ENCODE data around the gene UXS1. TPM values are rescaled to one million over a fixed set of nuclear protein-coding genes. Genes with fewer than 3 reads are reported as not detected.
"Not testable (repeated sequence)": the region's sequence is repeated elsewhere in the genome, so short reads cannot be mapped to it uniquely, and the experiment has no call there.

UXS1 gene
- total and polyA plus RNA-seq, 2 donors (not counting 1 experiment from before 2014, with no cell fraction given): 20.3 to 44.8 TPM

GRCh38 chr2:106223347-106223746 lies 29.2 kb upstream of the UXS1 start:
- POLR2A ChIA-PET: no interaction called here
- WGBS (ENCODE audit: insufficient coverage): no CpG with 5 or more reads among the region's 5 CpGs
- intact Hi-C loops (cut with micrococcal nuclease): no loop called here

DNA sequence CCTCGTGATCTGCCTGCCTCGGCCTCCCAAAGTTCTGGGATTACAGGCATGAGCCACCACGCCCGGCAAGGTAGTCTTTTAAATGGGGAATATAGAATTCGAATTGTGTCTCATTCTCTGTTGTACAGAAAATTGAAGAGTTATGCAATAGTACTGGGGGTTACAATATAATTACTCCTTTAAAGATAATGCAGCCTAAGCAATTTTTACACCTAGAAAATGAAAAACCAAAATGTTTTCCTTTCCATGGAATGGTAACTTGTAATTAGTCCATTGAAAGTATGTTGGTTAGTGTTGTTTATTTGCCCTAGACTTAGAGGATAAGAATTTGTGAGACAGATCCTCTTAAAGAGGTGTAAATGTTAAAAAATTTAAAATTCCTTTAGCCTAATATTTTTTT lies 28.0 kb upstream of the UXS1 start:
- H3K36me3 ChIP-seq (replicated peaks in 1 of 2; ENCODE audit: control extremely low read depth in 1 of 2, control insufficient read depth in 1 of 2, extremely low read depth in 1 of 2, insufficient read depth in 2 of 2, low read length in 1 of 2); H3K79me2 ChIP-seq (ENCODE audit: control insufficient read depth, insufficient read depth, low read length); POLR2A ChIA-PET; ATAC-seq (ENCODE audit: low read depth); H3K9ac ChIP-seq (ENCODE audit: low read length); H3K9me3 Mint-ChIP-seq (ENCODE audit: insufficient read depth); H3K9me3 ChIP-seq (ENCODE audit: control extremely low read depth in 1 of 3, control insufficient read depth in 2 of 3, insufficient read depth in 1 of 3, low read length in 2 of 3); H3K4me2 ChIP-seq (replicated peaks; ENCODE audit: low read depth, low read length, poor library complexity, severe bottlenecking); H3K4me3 Mint-ChIP-seq; H3K27me3 ChIP-seq (replicated peaks in 1 of 4; ENCODE audit: control extremely low read depth in 1 of 4, control insufficient read depth in 3 of 4, insufficient read depth in 4 of 4, low read length in 3 of 4); H3K4me1 Mint-ChIP-seq; DNase-seq; H3K4me3 ChIP-seq (ENCODE audit: control extremely low read depth in 1 of 5, extremely low read depth in 1 of 5, insufficient read depth in 1 of 5, low read depth in 2 of 5, low read length in 4 of 5); H3K4me1 ChIP-seq (ENCODE audit: control insufficient read depth in 2 of 2, insufficient read depth in 2 of 2, low read length in 2 of 2); H2AFZ ChIP-seq (ENCODE audit: insufficient read depth, low read depth, low read length, poor library complexity, severe bottlenecking); H4K20me1 ChIP-seq (ENCODE audit: control insufficient read depth, insufficient read depth, low read length, poor library complexity, severe bottlenecking); H3K27ac ChIP-seq (ENCODE audit: low read length in 2 of 2); H3K27me3 Mint-ChIP-seq; intact Hi-C loops (cut with micrococcal nuclease): not testable (repeated sequence)
- 95% methylated on average over 2 of the region's 5 CpGs for WGBS (ENCODE audit: insufficient coverage)
- CTCF ChIA-PET: interaction anchor here (1.0 kb wide), 1 partner anchor 13 kb away, joined by 4 read pairs; no protein-coding TSS in a partner anchor
- peak overlapping the region; percentile 41 for H3K27ac Mint-ChIP-seq

More at GRCh38 chr2:106223347-106223746, 29.2 kb upstream of the UXS1 start:
- CTCF ChIA-PET: no interaction called here
- H3K36me3 ChIP-seq (replicated peaks in 1 of 2; ENCODE audit: control extremely low read depth in 1 of 2, control insufficient read depth in 1 of 2, extremely low read depth in 1 of 2, insufficient read depth in 2 of 2, low read length in 1 of 2): no peaks in the 10 kb centered on the region
- no peak overlapping the region for H3K9ac ChIP-seq (ENCODE audit: low read length)
- ATAC-seq (ENCODE audit: low read depth): no peak
- no peaks in the 10 kb centered on the region for H3K4me1 Mint-ChIP-seq
- H3K9me3 ChIP-seq (ENCODE audit: control extremely low read depth in 1 of 3, control insufficient read depth in 2 of 3, insufficient read depth in 1 of 3, low read length in 2 of 3): no peaks in the 10 kb centered on the region
- no peaks in the 10 kb centered on the region for H3K79me2 ChIP-seq (ENCODE audit: control insufficient read depth, insufficient read depth, low read length)
- no peaks in the 10 kb centered on the region for H3K4me1 ChIP-seq (ENCODE audit: control insufficient read depth in 2 of 2, insufficient read depth in 2 of 2, low read length in 2 of 2)
- no peaks in the 10 kb centered on the region for H4K20me1 ChIP-seq (ENCODE audit: control insufficient read depth, insufficient read depth, low read length, poor library complexity, severe bottlenecking)
- peaks cover 2% of the 10 kb centered on the region for H3K9me3 Mint-ChIP-seq (ENCODE audit: insufficient read depth)
- H2AFZ ChIP-seq (ENCODE audit: insufficient read depth, low read depth, low read length, poor library complexity, severe bottlenecking): no peak overlapping the region
- H3K27ac Mint-ChIP-seq: no peak overlapping the region
- H3K27ac ChIP-seq (ENCODE audit: low read length in 2 of 2): no peak overlapping the region
- TF ChIP-seq EZH2 (IDR thresholded peaks at IDR 0.05; ENCODE audit: borderline replicate concordance, insufficient read depth, low read depth, low read length, poor library complexity, severe bottlenecking): no peak
- TF ChIP-seq, protein P1, sequence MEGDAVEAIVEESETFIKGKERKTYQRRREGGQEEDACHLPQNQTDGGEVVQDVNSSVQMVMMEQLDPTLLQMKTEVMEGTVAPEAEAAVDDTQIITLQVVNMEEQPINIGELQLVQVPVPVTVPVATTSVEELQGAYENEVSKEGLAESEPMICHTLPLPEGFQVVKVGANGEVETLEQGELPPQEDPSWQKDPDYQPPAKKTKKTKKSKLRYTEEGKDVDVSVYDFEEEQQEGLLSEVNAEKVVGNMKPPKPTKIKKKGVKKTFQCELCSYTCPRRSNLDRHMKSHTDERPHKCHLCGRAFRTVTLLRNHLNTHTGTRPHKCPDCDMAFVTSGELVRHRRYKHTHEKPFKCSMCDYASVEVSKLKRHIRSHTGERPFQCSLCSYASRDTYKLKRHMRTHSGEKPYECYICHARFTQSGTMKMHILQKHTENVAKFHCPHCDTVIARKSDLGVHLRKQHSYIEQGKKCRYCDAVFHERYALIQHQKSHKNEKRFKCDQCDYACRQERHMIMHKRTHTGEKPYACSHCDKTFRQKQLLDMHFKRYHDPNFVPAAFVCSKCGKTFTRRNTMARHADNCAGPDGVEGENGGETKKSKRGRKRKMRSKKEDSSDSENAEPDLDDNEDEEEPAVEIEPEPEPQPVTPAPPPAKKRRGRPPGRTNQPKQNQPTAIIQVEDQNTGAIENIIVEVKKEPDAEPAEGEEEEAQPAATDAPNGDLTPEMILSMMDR (IDR thresholded peaks at IDR 0.05): no peak
- H3K4me2 ChIP-seq (replicated peaks; ENCODE audit: low read depth, low read length, poor library complexity, severe bottlenecking): no peak overlapping the region
- DNase-seq: no peak
- H3K4me3 Mint-ChIP-seq: no peak overlapping the region
- no peaks in the 10 kb centered on the region for H3K27me3 ChIP-seq (replicated peaks in 1 of 4; ENCODE audit: control extremely low read depth in 1 of 4, control insufficient read depth in 3 of 4, insufficient read depth in 4 of 4, low read length in 3 of 4)
- no peaks in the 10 kb centered on the region for H3K27me3 Mint-ChIP-seq
- no peak overlapping the region for H3K4me3 ChIP-seq (ENCODE audit: control extremely low read depth in 1 of 5, extremely low read depth in 1 of 5, insufficient read depth in 1 of 5, low read depth in 2 of 5, low read length in 4 of 5)
